ENCODE results near the gene PIGQ. TPM values are rescaled to one million over a fixed set of nuclear protein-coding genes. Genes with fewer than 3 reads are reported as not detected.

PIGQ gene
- total and polyA plus RNA-seq, 2 of the 13 experiments (the other 11 are each of a cell fraction or from before 2014, with no cell fraction given): 7.7 to 19.7 TPM

DNA sequence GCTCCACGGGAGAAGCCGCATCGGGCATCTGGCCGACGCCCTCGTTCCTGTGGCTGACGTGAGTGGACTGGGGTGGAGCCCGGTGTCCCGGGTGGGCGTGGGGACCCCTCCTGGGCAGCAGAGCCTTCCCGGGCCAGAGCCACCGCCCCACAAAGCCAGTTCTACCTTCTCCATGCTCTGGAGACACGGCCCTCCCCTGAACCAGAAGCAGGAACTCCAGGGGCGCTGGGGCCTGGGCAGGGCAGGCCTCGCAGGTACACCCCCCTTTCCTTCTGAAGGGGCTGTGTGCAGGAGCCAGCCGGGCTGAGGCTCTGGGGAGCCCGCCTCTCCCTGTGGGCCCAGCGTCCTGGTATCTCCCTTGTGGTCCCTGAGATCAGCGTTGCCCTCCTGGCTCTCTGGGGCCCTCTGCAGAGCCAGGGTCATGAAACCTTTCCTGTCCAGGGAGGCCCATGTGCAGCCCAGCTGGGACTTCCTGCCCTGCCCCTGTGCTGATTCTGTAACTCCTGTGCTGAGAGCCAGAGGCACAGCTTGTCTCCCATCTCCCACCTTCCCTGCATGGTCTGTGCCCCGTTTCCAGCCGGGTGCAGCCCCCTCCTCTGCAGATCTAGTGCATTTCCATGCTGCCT lies 6.5 kb downstream of the PIGQ start (continued):
- TF ChIP-seq YEATS2 (CRISPR knock-in tag; IDR thresholded peaks at IDR 0.05; ENCODE audit: borderline replicate concordance) (no peak), ZC3H13 (CRISPR knock-in tag; IDR thresholded peaks at IDR 0.05) (0 out of 2 replicates have a peak, but pooled peaks have one; percentile 10), ERF (CRISPR knock-in tag; IDR thresholded peaks at IDR 0.05) (0 out of 2 replicates have a peak, but pooled peaks have one; percentile 17), ZNF501 (CRISPR knock-in tag; IDR thresholded peaks at IDR 0.05) (no peak), SAP130 (CRISPR knock-in tag; IDR thresholded peaks at IDR 0.05; ENCODE audit: low read depth) (peak; percentile 56), SIN3A (IDR thresholded peaks at IDR 0.05; ENCODE audit: borderline replicate concordance, low read depth, low read length) (no peak), ZNF556 (CRISPR knock-in tag; IDR thresholded peaks at IDR 0.05; ENCODE audit: borderline replicate concordance) (no peak), TCF12 (IDR thresholded peaks at IDR 0.05) (no peak), TCF12 (CRISPR knock-in tag; IDR thresholded peaks at IDR 0.05) (no peak), GABPB1 (CRISPR knock-in tag; IDR thresholded peaks at IDR 0.05) (peak; percentile 28; the same call in 1 of the 2 replicates), ZNF766 (CRISPR knock-in tag; IDR thresholded peaks at IDR 0.05; ENCODE audit: borderline replicate concordance) (0 out of 2 replicates have a peak, but pooled peaks have one; percentile 29)

DNA sequence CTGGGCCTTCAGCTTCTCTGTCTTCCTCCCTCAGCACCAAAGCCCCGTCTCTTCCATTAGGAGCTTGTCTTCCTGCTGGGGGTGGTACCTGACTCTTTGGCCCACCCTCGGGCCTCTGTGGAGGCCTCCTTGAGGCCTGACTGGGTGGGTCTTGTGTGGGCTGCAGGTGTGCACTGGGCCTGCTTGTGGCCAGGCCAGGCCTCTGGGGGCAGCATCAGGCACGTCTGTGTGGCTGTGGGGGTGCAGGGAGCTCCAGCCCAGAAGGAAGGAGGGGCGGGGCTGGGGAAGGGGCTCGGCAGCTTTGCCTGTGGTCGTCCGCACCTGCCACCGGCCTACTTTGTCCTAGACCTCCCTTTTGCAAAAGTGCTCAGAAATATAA lies 7.0 kb downstream of the PIGQ start:
- POLR2A ChIA-PET: interaction anchor here (0.8 to 1.4 kb wide), 4 partner anchors 9 to 60 kb away, joined by 3 to 5 read pairs (median 4); partner anchors contain the start of gene METTL26
- FAIRE-seq (no peak), DNase-seq (ENCODE audit: low spot score) (no peak), ATAC-seq (peak; percentile 67)
- Histone ChIP-seq H3K79me2 (ENCODE audit: insufficient read depth, low read length) (no peaks in the 10 kb centered on the region), H3K4me3 (replicated peaks in 1 of 3; ENCODE audit: insufficient read depth in 1 of 3, low read depth in 2 of 3, low read length in 3 of 3) (no peak overlapping the region), H4K20me1 (ENCODE audit: insufficient read depth, low read length) (no peaks in the 10 kb centered on the region), H3K9me3 (ENCODE audit: low read length) (no peaks in the 10 kb centered on the region), H2AFZ (ENCODE audit: low read length) (no peak overlapping the region), H3K9ac (ENCODE audit: insufficient read depth, low read depth, low read length) (no peak overlapping the region), H3K36me3 (replicated peaks in 1 of 2; ENCODE audit: control insufficient read depth in 1 of 2, insufficient read depth in 2 of 2, low read length in 2 of 2) (peaks cover 1 to 4% of the 10 kb centered on the region in 2 experiments; a peak in 1 of 5 replicates), H3K27me3 (ENCODE audit: control insufficient read depth in 1 of 2, insufficient read depth in 2 of 2, low read length in 2 of 2) (no peaks in the 10 kb centered on the region), H3K4me2 (ENCODE audit: low read depth, low read length) (no peak overlapping the region), H3K27ac (ENCODE audit: extremely low read length, insufficient read depth, low read length) (no peak overlapping the region), H3K4me1 (ENCODE audit: insufficient read depth, low read length) (peaks cover 12% of the 10 kb centered on the region)
- TF ChIP-seq, protein P1, sequence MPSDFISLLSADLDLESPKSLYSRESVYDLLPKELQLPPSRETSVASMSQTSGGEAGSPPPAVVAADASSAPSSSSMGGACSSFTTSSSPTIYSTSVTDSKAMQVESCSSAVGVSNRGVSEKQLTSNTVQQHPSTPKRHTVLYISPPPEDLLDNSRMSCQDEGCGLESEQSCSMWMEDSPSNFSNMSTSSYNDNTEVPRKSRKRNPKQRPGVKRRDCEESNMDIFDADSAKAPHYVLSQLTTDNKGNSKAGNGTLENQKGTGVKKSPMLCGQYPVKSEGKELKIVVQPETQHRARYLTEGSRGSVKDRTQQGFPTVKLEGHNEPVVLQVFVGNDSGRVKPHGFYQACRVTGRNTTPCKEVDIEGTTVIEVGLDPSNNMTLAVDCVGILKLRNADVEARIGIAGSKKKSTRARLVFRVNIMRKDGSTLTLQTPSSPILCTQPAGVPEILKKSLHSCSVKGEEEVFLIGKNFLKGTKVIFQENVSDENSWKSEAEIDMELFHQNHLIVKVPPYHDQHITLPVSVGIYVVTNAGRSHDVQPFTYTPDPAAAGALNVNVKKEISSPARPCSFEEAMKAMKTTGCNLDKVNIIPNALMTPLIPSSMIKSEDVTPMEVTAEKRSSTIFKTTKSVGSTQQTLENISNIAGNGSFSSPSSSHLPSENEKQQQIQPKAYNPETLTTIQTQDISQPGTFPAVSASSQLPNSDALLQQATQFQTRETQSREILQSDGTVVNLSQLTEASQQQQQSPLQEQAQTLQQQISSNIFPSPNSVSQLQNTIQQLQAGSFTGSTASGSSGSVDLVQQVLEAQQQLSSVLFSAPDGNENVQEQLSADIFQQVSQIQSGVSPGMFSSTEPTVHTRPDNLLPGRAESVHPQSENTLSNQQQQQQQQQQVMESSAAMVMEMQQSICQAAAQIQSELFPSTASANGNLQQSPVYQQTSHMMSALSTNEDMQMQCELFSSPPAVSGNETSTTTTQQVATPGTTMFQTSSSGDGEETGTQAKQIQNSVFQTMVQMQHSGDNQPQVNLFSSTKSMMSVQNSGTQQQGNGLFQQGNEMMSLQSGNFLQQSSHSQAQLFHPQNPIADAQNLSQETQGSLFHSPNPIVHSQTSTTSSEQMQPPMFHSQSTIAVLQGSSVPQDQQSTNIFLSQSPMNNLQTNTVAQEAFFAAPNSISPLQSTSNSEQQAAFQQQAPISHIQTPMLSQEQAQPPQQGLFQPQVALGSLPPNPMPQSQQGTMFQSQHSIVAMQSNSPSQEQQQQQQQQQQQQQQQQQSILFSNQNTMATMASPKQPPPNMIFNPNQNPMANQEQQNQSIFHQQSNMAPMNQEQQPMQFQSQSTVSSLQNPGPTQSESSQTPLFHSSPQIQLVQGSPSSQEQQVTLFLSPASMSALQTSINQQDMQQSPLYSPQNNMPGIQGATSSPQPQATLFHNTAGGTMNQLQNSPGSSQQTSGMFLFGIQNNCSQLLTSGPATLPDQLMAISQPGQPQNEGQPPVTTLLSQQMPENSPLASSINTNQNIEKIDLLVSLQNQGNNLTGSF (CRISPR knock-in tag; IDR thresholded peaks at IDR 0.05): no peak
- TF ChIP-seq, protein P2, sequence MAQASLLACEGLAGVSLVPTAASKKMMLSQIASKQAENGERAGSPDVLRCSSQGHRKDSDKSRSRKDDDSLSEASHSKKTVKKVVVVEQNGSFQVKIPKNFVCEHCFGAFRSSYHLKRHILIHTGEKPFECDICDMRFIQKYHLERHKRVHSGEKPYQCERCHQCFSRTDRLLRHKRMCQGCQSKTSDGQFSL (CRISPR knock-in tag; IDR thresholded peaks at IDR 0.05): peak; percentile 94
- 0 out of 2 replicates have a peak, but pooled peaks have one; percentile 9 for TF ChIP-seq ERF (CRISPR knock-in tag; IDR thresholded peaks at IDR 0.05)
- TF ChIP-seq ZFX (CRISPR knock-in tag; IDR thresholded peaks at IDR 0.05; ENCODE audit: low read depth): peak; percentile 29
- TF ChIP-seq, protein P3, sequence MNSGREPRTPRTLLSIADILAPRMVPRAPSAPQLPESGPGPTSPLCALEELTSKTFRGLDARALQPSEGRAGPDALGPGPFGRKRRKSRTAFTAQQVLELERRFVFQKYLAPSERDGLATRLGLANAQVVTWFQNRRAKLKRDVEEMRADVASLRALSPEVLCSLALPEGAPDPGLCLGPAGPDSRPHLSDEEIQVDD (CRISPR knock-in tag; IDR thresholded peaks at IDR 0.05; ENCODE audit: borderline replicate concordance): no peak
- CTCF ChIA-PET (ENCODE audit: low intra/inter-chr PET ratio, low total read pairs): no interaction called here
- BruUV-seq (replicated peaks): no TSS peak
- 59% methylated on average over 8 of the region's 8 CpGs for WGBS (ENCODE audit: low lambda C conversion rate)
- in situ Hi-C loops (cut with HindIII; ENCODE audit: extremely low pct_ligation_motif_present, low pct_unique_long_range_greater_than_20kb) (no loop called here), intact Hi-C loops (cut with micrococcal nuclease; ENCODE audit: unreplicated experiment) (no loop called here)

All from HepG2 (cell line).